ENCODE results near the gene AHCYL2. TPM values are rescaled to one million over a fixed set of nuclear protein-coding genes. Genes with fewer than 3 reads are reported as not detected.

The AHCYL2 gene
- total RNA-seq, 1 donor from 2014 or later, result 106 TPM

- Histone ChIP-seq H3K4me1 (no peaks in the 10 kb centered on the region), H3K27ac (no peak overlapping the region), H3K36me3 (no peaks in the 10 kb centered on the region), H3K4me3 (no peak overlapping the region), H3K27me3 (no peaks in the 10 kb centered on the region), H3K9me3 (peaks cover 9% of the 10 kb centered on the region)
- intact Hi-C loops (cut with DNase I), result no loop called here
- ATAC-seq (no peak), DNase-seq (no peak)
- TF ChIP-seq CTCF (IDR thresholded peaks at IDR 0.05), result no peak
These were observed 225.5 kb downstream of the AHCYL2 start for GRCh38 chr7:129450295-129450694.

- ATAC-seq, result no peak
- intact Hi-C loops (cut with DNase I), result no loop called here
These were observed 227.9 kb downstream of the AHCYL2 start for GRCh38 chr7:129452589-129453231.

DNA sequence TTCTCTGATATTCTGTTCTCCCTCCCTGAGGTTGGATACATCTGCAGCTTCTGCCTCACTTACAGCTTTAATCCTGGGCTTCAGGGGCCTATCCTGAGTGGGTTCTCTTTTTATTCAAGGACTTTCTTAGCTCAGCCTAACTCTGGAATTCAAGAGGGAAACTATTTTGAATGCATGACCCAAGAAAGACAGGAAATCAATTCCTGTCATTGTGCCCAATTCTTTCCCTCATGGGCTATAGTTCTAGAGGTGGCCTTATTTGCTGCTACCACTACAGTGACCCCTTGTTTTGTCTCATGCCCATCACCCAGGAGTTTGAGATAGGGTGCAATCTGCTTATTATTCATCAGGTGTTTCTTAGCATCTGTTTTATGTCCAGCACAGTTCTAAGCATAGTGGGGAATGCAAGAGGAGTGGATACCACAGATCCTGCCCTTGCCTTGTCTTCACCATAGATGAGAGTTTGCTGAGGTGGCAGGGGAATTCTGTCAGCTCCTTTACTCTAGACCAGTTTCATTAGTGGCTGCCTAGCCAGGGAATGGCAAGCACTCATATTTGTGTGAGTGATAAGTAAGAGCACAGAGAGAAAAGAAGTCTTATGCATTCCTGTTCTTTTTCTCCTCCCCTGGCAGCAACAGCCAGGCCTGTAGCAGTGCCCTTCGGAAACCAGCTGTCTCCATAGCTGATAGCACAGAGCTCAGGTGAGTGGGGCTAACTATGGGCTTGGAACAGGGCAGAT, 228.8 kb downstream of the AHCYL2 start:
- intact Hi-C loops (cut with DNase I), result no loop called here

More at GRCh38 chr7:129452589-129453231, 227.9 kb downstream of the AHCYL2 start:
- H3K9me3 ChIP-seq, result peaks cover 9% of the 10 kb centered on the region
- H3K4me3 ChIP-seq, result no peak overlapping the region
- DNase-seq, result no peak
- TF ChIP-seq CTCF (IDR thresholded peaks at IDR 0.05), result no peak
- H3K4me1 ChIP-seq, result no peaks in the 10 kb centered on the region
- no peak overlapping the region for H3K27ac ChIP-seq
- no peaks in the 10 kb centered on the region for H3K36me3 ChIP-seq
- no peaks in the 10 kb centered on the region for H3K27me3 ChIP-seq

DNA sequence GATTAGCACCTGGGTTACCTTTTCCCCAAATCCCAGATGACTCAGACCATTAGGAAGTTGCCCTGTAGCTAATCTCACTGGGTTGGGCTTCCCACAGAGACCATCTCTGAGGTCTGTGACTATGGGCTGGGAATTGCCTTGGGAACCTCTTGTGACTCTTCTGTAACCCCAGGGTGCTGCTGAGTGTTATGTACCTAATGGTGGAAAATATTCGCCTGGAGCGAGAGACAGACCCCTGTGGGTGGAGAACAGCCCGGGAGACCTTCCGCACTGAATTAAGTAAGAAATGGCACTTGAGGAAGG, 229.4 kb downstream of the AHCYL2 start:
- intact Hi-C loops (cut with DNase I), result no loop called here
- no peaks in the 10 kb centered on the region for H3K4me1 ChIP-seq
- no peak for TF ChIP-seq CTCF (IDR thresholded peaks at IDR 0.05)
- DNase-seq, result no peak
- H3K36me3 ChIP-seq, result no peaks in the 10 kb centered on the region
- no peak for ATAC-seq
- no peak overlapping the region for H3K27ac ChIP-seq
- no peaks in the 10 kb centered on the region for H3K27me3 ChIP-seq
- H3K4me3 ChIP-seq, result no peak overlapping the region
- no peaks in the 10 kb centered on the region for H3K9me3 ChIP-seq

More for the DNA sequence above, 228.8 kb downstream of the AHCYL2 start:
- H3K9me3 ChIP-seq, result no peaks in the 10 kb centered on the region
- no peak overlapping the region for H3K4me3 ChIP-seq
- no peak for DNase-seq
- H3K27ac ChIP-seq, result no peak overlapping the region
- H3K36me3 ChIP-seq, result no peaks in the 10 kb centered on the region
- no peaks in the 10 kb centered on the region for H3K27me3 ChIP-seq
- no peaks in the 10 kb centered on the region for H3K4me1 ChIP-seq
- TF ChIP-seq CTCF (IDR thresholded peaks at IDR 0.05), result no peak
- peak; percentile 19 for ATAC-seq

- no peaks in the 10 kb centered on the region for H3K4me1 ChIP-seq
- no peak overlapping the region for H3K4me3 ChIP-seq
- TF ChIP-seq CTCF (IDR thresholded peaks at IDR 0.05), result no peak
- intact Hi-C loops (cut with DNase I), result no loop called here
- H3K27ac ChIP-seq, result no peak overlapping the region
- H3K9me3 ChIP-seq, result no peaks in the 10 kb centered on the region
- H3K27me3 ChIP-seq, result no peaks in the 10 kb centered on the region
- no peak for ATAC-seq
- DNase-seq, result no peak
- no peaks in the 10 kb centered on the region for H3K36me3 ChIP-seq
These were observed 231.6 kb downstream of the AHCYL2 start for GRCh38 chr7:129456421-129456820.

Data from upper lobe of right lung (tissue), 1 donor.